Nephron progenitor cell (in vitro differentiated cells): ENCODE measurements around the gene H2AZ2.

Source experiments
- DNase-seq: peaks from one replicate; pipeline ENCODE4 v3.0.0; 2021
- H3K27ac Mint-ChIP-seq: 2 replicates; pipeline ENCODE4 v1.8.0; 2021; ENCODE audit warnings: mild to moderate bottlenecking, moderate library complexity, mixed read lengths
- H3K27me3 Mint-ChIP-seq: 2 replicates; pipeline ENCODE4 v1.8.0; 2021; ENCODE audit warnings: mild to moderate bottlenecking, low read depth, mixed read lengths; ENCODE audit not compliant: poor library complexity
- H3K36me3 Mint-ChIP-seq: 2 replicates; pipeline ENCODE4 v1.8.0; 2021; ENCODE audit warnings: low read depth, mixed read lengths
- H3K4me1 Mint-ChIP-seq: 2 replicates; pipeline ENCODE4 v1.8.0; 2021; ENCODE audit warnings: mixed read lengths
- H3K4me3 Mint-ChIP-seq: 2 replicates; pipeline ENCODE4 v1.8.0; 2021; ENCODE audit warnings: mild to moderate bottlenecking, moderate library complexity, mixed read lengths
- H3K9me3 Mint-ChIP-seq: 2 replicates; pipeline ENCODE4 v1.8.0; 2021; ENCODE audit warnings: mild to moderate bottlenecking, moderate library complexity, mixed read lengths
- TF ChIP-seq, protein P1 (sequence below): fragments of 200-600 bp; sonication (generic); IDR thresholded peaks from 2 replicates; pipeline ENCODE4 v1.5.0; 2021; ENCODE audit warnings: antibody characterized with exemption

Gene H2AZ2

DNA sequence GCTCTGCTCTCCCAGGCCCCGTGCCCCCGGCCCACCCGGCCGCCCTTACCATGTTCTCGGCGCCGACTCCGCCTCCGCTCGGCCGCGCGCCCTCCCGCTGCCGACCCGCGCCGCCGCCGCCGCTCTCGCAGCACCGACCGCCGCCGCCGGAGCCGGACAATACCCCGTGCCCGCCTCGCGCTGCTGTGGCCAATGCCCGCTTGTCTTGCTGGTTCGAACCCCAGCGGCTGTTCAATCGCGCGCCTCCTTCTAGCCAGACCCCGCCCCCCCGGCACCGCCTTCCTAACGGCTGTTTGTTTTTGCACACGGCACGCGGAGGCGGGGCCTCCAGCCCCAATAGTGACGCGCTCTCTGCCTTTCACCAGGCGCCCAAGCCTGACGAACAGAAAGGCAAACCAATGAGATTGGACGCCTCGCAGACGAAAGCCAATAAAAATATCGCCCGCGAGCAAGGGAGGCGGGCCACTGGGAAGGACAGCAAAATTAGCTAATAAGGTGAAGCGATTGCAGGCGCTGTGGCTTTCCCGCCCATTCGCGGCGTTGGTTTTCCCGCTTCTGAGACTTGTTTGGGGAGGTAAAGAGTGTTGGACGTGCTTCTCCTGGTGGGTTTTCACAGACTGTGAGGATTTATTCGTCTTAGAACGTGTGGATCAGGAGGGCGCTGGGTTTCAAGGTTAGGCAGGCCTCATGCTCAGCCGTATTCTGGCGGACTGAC is at the start of gene H2AZ2:
Gene H2AZ2, minus strand, starts transcription at position 168 of the 715 bp plus-strand sequence. Its CDS starts 116 bp downstream, at position 52.
- Mint-ChIP-seq H3K4me3 (peak within 1 kb of the TSS; percentile 97), H3K27ac (peak within 1 kb of the TSS; percentile 100), H3K36me3 (peaks cover 6% of the 10 kb centered on the region), H3K9me3 (no peaks in the 10 kb centered on the region), H3K4me1 (peaks cover 40% of the 10 kb centered on the region), H3K27me3 (peaks cover 9% of the 10 kb centered on the region)
- peak; percentile 100 for DNase-seq
- TF ChIP-seq, protein P1, sequence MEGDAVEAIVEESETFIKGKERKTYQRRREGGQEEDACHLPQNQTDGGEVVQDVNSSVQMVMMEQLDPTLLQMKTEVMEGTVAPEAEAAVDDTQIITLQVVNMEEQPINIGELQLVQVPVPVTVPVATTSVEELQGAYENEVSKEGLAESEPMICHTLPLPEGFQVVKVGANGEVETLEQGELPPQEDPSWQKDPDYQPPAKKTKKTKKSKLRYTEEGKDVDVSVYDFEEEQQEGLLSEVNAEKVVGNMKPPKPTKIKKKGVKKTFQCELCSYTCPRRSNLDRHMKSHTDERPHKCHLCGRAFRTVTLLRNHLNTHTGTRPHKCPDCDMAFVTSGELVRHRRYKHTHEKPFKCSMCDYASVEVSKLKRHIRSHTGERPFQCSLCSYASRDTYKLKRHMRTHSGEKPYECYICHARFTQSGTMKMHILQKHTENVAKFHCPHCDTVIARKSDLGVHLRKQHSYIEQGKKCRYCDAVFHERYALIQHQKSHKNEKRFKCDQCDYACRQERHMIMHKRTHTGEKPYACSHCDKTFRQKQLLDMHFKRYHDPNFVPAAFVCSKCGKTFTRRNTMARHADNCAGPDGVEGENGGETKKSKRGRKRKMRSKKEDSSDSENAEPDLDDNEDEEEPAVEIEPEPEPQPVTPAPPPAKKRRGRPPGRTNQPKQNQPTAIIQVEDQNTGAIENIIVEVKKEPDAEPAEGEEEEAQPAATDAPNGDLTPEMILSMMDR, result no peak

DNA sequence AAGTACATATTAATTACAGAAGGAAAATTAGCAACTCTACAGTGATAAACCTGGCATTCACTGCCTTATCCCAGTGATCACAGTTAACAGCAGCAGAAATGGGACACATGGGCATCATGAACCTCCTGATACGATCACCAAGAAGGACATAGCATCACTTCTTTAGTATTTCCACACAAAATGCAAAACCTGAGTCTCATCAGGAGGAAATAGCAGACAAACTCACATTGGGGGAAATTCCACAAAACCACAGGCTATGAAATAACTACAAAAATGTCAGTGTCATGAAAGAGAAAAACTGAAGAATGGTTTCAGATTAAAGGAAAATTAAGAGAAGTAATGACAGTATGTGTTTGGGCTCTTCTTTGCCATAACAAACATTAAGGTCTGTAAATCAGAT is 49.4 kb upstream of the H2AZ2 start:
- no peak for DNase-seq
- Mint-ChIP-seq H3K36me3 (no peaks in the 10 kb centered on the region), H3K4me3 (no peak overlapping the region), H3K27ac (no peak overlapping the region), H3K4me1 (no peaks in the 10 kb centered on the region), H3K27me3 (peaks cover 47% of the 10 kb centered on the region), H3K9me3 (peaks cover 4% of the 10 kb centered on the region)
- TF ChIP-seq, protein P1, result no peak

DNA sequence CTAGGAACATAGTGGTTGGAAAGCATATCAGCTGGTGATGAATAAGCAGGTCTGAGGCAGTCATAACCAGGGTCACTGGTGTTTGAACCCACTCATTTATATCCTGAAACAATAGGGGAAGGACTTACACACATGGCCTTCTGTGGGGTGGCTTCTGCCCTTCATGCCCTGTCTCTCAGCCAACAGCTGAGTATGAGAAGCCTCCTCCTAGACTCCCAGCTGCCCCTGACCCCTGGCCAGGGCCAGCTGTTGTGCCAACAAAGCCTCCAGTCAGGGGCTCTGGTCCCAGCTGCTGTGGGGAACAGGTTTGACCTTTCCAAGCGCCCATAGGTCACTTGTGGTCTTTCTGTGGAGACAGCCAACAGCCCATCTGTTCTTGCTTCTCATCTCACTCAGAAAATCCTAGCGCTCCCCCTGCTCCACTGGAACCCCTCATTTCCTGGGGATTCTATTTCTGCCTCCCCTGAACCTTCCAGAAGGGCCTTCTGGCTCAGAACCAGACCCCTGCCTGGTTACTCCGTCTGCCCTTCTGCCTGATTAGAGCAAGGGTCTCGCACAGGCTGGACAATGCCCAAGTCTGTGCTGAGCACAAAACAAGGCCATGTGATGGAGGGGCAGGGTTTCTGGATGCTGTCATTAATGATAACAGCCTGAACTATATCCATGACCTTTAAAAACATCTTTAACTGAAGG is 47.1 kb upstream of the H2AZ2 start:
- Mint-ChIP-seq H3K4me1 (peaks cover 10% of the 10 kb centered on the region), H3K27me3 (peaks cover 51% of the 10 kb centered on the region), H3K9me3 (peaks cover 4% of the 10 kb centered on the region), H3K27ac (no peak overlapping the region), H3K36me3 (no peaks in the 10 kb centered on the region), H3K4me3 (no peak overlapping the region)
- TF ChIP-seq, protein P1, result no peak
- DNase-seq, result no peak

DNA sequence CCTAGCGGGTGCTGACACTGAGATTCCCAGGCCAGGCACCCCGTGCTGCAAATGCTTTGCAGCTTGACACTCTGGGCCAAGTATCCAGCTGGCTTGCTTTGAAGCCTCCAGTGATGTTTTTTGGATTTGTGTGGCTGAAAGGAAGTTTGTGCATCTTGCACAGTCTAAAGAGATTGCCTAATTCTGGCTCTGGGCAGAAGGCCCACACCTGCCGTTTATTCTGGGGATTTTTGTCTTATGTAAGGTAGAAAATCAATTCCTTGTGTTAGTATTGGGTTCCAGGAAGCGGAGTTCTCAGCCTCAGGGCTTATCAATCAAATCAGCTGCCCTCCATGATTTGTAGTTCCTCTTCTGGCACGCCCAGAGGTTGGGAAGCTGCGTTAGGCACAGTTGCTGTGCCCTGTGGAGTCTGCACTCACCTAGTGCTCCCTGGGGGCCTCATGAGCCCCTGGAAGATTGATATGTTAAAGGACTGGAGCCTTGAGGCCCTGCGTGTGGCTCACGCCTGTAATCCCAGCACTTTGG is 45.9 kb upstream of the H2AZ2 start:
- Mint-ChIP-seq H3K4me1 (peaks cover 10% of the 10 kb centered on the region), H3K4me3 (no peak overlapping the region), H3K27me3 (peaks cover 54% of the 10 kb centered on the region), H3K27ac (no peak overlapping the region), H3K36me3 (no peaks in the 10 kb centered on the region), H3K9me3 (peaks cover 4% of the 10 kb centered on the region)
- TF ChIP-seq, protein P1, result no peak
- no peak for DNase-seq

DNA sequence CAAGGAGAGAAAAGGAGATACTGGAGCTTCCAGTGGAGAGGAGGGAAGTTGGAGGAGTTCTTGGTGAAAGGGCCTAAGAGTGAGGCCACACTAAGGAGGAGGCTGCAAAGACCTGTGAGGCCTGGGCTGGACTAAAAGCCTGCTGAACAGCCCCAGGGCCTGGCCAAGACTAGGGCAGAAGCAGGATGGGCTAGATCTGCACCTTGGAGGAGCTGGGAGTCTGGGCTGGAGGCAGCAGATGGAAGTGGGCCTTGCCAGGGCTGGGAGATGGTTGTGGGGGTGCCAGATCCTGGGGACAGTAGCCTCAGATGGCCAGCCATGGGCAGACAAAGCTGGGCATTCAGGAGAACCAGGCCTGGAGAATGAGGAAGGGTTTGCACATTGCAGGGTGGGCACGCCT is 43.9 kb upstream of the H2AZ2 start:
- Mint-ChIP-seq H3K27ac (peak overlapping the region; percentile 70), H3K4me1 (peaks cover 10% of the 10 kb centered on the region), H3K4me3 (no peak overlapping the region), H3K27me3 (peaks cover 59% of the 10 kb centered on the region), H3K36me3 (no peaks in the 10 kb centered on the region), H3K9me3 (no peaks in the 10 kb centered on the region)
- TF ChIP-seq, protein P1, result no peak
- no peak for DNase-seq
